GM23248 (cell line): ENCODE results near the gene RAD51B. TPM values are rescaled to one million over a fixed set of nuclear protein-coding genes. Genes with fewer than 3 reads are reported as not detected.

Experiments used
- DNase-seq: peaks from one replicate; pipeline ENCODE4 v3.0.0-alpha.2; 2015
- H2AFZ ChIP-seq: fragments of 200-600 bp; sonication (generic); 2 replicates; pipeline ENCODE4 v1.6.1; 2016; ENCODE audit warnings: antibody characterized with exemption
- H3F3A ChIP-seq: fragments of 200-600 bp; sonication (generic); 2 replicates; pipeline ENCODE4 v1.6.1; 2016; ENCODE audit warnings: mild to moderate bottlenecking, antibody characterized with exemption, mixed run types; ENCODE audit not compliant: insufficient read depth
- H3K27ac ChIP-seq: fragments of 200-600 bp; sonication (generic); 2 replicates; pipeline ENCODE4 v1.5.1; 2016; ENCODE audit warnings: mild to moderate bottlenecking
- H3K27me3 ChIP-seq: fragments of 200-600 bp; sonication (generic); replicated peaks from 2 replicates; pipeline ENCODE4 v1.6.1; 2016; ENCODE audit warnings: mild to moderate bottlenecking; ENCODE audit not compliant: insufficient read depth
- H3K36me3 ChIP-seq: fragments of 200-600 bp; sonication (generic); 2 replicates; pipeline ENCODE4 v1.6.1; 2016; ENCODE audit warnings: low read depth, mild to moderate bottlenecking
- H3K4me1 ChIP-seq: fragments of 200-600 bp; sonication (generic); 2 replicates; pipeline ENCODE4 v1.6.1; 2016; ENCODE audit warnings: mild to moderate bottlenecking; ENCODE audit not compliant: insufficient read depth
- H3K4me2 ChIP-seq: fragments of 200-600 bp; sonication (generic); one replicate; pipeline ENCODE4 v1.6.1; 2016; ENCODE audit warnings: mild to moderate bottlenecking; ENCODE audit not compliant: unreplicated experiment
- H3K4me3 ChIP-seq: fragments of 200-600 bp; sonication (generic); 2 replicates; pipeline ENCODE4 v1.5.1; 2016; ENCODE audit warnings: mild to moderate bottlenecking
- H3K79me2 ChIP-seq: fragments of 200-600 bp; sonication (generic); 2 replicates; pipeline ENCODE4 v1.6.1; 2016; ENCODE audit warnings: mild to moderate bottlenecking; ENCODE audit not compliant: insufficient read depth
- H3K9ac ChIP-seq: fragments of 200-600 bp; sonication (generic); 2 replicates; pipeline ENCODE4 v1.6.1; 2016; ENCODE audit warnings: mild to moderate bottlenecking
- H3K9me2 ChIP-seq: fragments of 200-600 bp; sonication (generic); 2 replicates; pipeline ENCODE4 v1.6.1; 2016; ENCODE audit warnings: mixed run types, mild to moderate bottlenecking, moderate library complexity; ENCODE audit not compliant: insufficient read depth
- H3K9me3 ChIP-seq: fragments of 200-600 bp; sonication (generic); one replicate; pipeline ENCODE4 v1.6.1; 2017; ENCODE audit warnings: low read depth
- H4K20me1 ChIP-seq: fragments of 200-600 bp; sonication (generic); 2 replicates; pipeline ENCODE4 v1.6.0; 2016; ENCODE audit not compliant: insufficient read depth
- EZH2 ChIP-seq: fragments of 200-600 bp; sonication (generic); IDR thresholded peaks from 2 replicates; pipeline ENCODE4 v1.6.1; 2018; ENCODE audit warnings: antibody characterized with exemption, mild to moderate bottlenecking; ENCODE audit not compliant: insufficient read depth, poor library complexity, severe bottlenecking
- EZH2phosphoT487 ChIP-seq: fragments of 200-600 bp; sonication (generic); IDR thresholded peaks from 2 replicates; pipeline ENCODE4 v1.6.1; 2018; ENCODE audit warnings: antibody characterized with exemption, moderate library complexity, mild to moderate bottlenecking, low read depth; ENCODE audit not compliant: insufficient read depth
- WGBS, 2 experiments: methylation state at CpG; one replicate each; pipeline ENCODE4 v1.1.6; 2015 to 2017; ENCODE audit warnings: low lambda C conversion rate in 2 of 2, low coverage in 1 of 2; ENCODE audit errors: missing lambda C conversion rate in 2 of 2; 5-methylcytosine and 5-hydroxymethylcytosine counted together
- in situ Hi-C: fragments of 300-500 bp; cut with MboI; formaldehyde crosslinking; loops from 2 replicates; pipeline ENCODE4 v1.15.0; 2020
- polyA plus RNA-seq: library from polyadenylated mRNA; unstranded; fragments of >200 nt; fragmentation: Nextera tagmentation; extraction: Ambion mirVana; gene quantifications from 2 replicates; pipeline ENCODE4 v1.2.1, GENCODE V29; 2016
- total RNA-seq: library from RNA; depleted of rRNA; stranded (reverse); fragments of >200 nt; shearing (Covaris generic); gene quantifications from 2 replicates; pipeline ENCODE4 v1.2.3, GENCODE V29; 2014

Gene RAD51B
- total and polyA plus RNA-seq, 2 experiments from 2014 or later = 4.0 to 8.8 TPM

- no peak overlapping the region for H3K4me3 ChIP-seq
- in situ Hi-C loops = no loop called here
Measured at GRCh38 chr14:68337279-68337678, 517.7 kb downstream of the RAD51B start.

DNA sequence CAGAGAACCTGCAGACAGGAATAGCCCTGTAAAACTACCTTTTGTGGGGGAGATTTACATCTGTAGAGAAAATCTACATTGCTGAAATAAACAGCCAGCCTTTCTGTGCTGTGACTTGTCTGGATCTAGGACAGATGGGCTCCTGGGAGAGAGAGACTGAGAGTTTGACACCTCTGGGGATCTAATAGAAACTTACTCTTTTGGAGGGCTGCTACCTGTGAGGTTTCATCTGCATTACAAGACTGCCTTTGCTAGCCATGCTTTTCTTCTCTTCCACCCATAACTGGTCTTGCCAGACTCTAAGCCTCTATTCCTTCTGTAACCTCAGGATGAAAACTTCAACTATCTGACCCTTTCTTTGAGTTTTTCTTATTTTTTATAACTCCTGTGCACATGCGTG, 520.7 kb downstream of the RAD51B start:
- H3K79me2 ChIP-seq = no peaks in the 10 kb centered on the region
- H3K27ac ChIP-seq = no peak overlapping the region
- no peak overlapping the region for H2AFZ ChIP-seq
- H3K36me3 ChIP-seq = no peaks in the 10 kb centered on the region
- H3K4me2 ChIP-seq = no peak overlapping the region
- no peak overlapping the region for H3K4me3 ChIP-seq
- H3K4me1 ChIP-seq = no peaks in the 10 kb centered on the region
- no peak for TF ChIP-seq EZH2
- TF ChIP-seq EZH2phosphoT487 = no peak
- no peak for DNase-seq
- 100% methylated on average over 1 of the region's 1 CpG for WGBS, 2 experiments
- no peaks in the 10 kb centered on the region for H3K9me2 ChIP-seq
- no peaks in the 10 kb centered on the region for H4K20me1 ChIP-seq
- in situ Hi-C loops = no loop called here
- H3K9me3 ChIP-seq = no peaks in the 10 kb centered on the region
- H3F3A ChIP-seq = no peaks in the 10 kb centered on the region
- no peak overlapping the region for H3K9ac ChIP-seq
- no peaks in the 10 kb centered on the region for H3K27me3 ChIP-seq

More at GRCh38 chr14:68337279-68337678, 517.7 kb downstream of the RAD51B start:
- no peaks in the 10 kb centered on the region for H3F3A ChIP-seq
- H3K9ac ChIP-seq = no peak overlapping the region
- H4K20me1 ChIP-seq = no peaks in the 10 kb centered on the region
- TF ChIP-seq EZH2phosphoT487 (no peak), EZH2 (no peak)
- no peak overlapping the region for H2AFZ ChIP-seq
- H3K36me3 ChIP-seq = no peaks in the 10 kb centered on the region
- no peak overlapping the region for H3K27ac ChIP-seq
- no peak for DNase-seq
- H3K79me2 ChIP-seq = no peaks in the 10 kb centered on the region
- no peaks in the 10 kb centered on the region for H3K9me2 ChIP-seq
- H3K4me2 ChIP-seq = no peak overlapping the region
- no peaks in the 10 kb centered on the region for H3K4me1 ChIP-seq
- H3K27me3 ChIP-seq = no peaks in the 10 kb centered on the region
- no peaks in the 10 kb centered on the region for H3K9me3 ChIP-seq

DNA sequence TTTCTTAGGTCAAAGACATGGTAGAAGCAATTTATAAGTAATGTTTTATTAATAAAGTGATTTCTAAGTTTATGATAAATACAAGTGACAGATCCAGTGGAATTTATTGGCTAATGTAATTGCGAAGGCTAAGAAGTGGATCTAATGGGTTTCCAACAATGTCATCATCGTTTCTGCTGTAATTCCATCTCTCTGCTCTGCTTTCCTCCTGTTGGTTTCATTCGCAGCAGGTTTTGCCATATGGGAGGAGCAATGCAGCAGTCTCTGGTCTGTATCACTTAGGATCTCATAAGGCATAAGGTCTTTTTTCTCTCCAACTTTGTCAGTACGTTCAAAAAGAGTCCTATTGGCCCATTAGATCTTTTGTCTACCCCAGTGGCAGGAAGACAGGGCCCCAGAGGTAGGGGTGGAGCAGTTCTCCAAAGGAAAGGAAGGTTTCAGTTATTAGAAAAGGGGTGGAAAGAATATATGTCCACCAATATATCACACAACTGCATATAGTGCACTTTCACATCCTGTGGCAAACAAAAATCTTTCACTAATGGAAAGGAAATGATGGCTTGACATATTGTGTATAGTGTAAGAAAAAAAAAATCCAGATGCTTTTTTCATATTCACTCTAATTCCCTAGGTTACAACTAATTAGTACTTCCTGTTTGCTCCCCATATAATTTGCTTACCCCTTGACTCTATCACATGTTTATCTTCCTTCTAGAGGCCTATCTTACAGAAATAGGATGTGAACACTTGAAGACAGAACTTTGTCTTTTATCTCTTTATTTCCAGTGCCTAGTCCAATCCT, 522.0 kb downstream of the RAD51B start:
- Histone ChIP-seq H3K9me2 (no peaks in the 10 kb centered on the region), H3K79me2 (no peaks in the 10 kb centered on the region), H3K9ac (no peak overlapping the region), H3K27ac (no peak overlapping the region), H3K4me2 (no peak overlapping the region), H3K36me3 (no peaks in the 10 kb centered on the region), H3K27me3 (no peaks in the 10 kb centered on the region), H3K9me3 (no peaks in the 10 kb centered on the region), H2AFZ (no peak overlapping the region), H3K4me1 (no peaks in the 10 kb centered on the region), H4K20me1 (no peaks in the 10 kb centered on the region), H3K4me3 (no peak overlapping the region), H3F3A (no peaks in the 10 kb centered on the region)
- no peak for TF ChIP-seq EZH2
- TF ChIP-seq EZH2phosphoT487 = no peak
- 74 to 78% methylated on average over 4 of the region's 4 CpGs for WGBS, 2 experiments
- in situ Hi-C loops = no loop called here
- no peak for DNase-seq

- 92 to 94% methylated on average over 3 of the region's 3 CpGs for WGBS, 2 experiments
- Histone ChIP-seq H3K4me2 (no peak overlapping the region), H3K27ac (no peak overlapping the region), H3F3A (no peaks in the 10 kb centered on the region), H3K4me1 (no peaks in the 10 kb centered on the region), H3K9me2 (no peaks in the 10 kb centered on the region), H3K27me3 (no peaks in the 10 kb centered on the region), H3K79me2 (no peaks in the 10 kb centered on the region), H3K4me3 (no peak overlapping the region), H4K20me1 (no peaks in the 10 kb centered on the region), H3K9me3 (no peaks in the 10 kb centered on the region), H3K9ac (no peak overlapping the region), H3K36me3 (no peaks in the 10 kb centered on the region), H2AFZ (no peak overlapping the region)
- in situ Hi-C loops = no loop called here
- no peak for TF ChIP-seq EZH2
- TF ChIP-seq EZH2phosphoT487 = no peak
- no peak for DNase-seq
Measured at GRCh38 chr14:68342216-68342763, 522.7 kb downstream of the RAD51B start.
